ENCODE measurements around the gene ZSCAN30.

ZSCAN30 gene

GRCh38 chr18:35282353-35282752, 7.7 kb downstream of the ZSCAN30 start:
- H3K4me3 ChIP-seq (ENCODE audit: low read depth, low read length), result no peak overlapping the region
- no peak for TF ChIP-seq CTCF (IDR thresholded peaks at IDR 0.05; ENCODE audit: control insufficient read depth, extremely low read depth, insufficient read depth)
- DNase-seq (ENCODE audit: low read depth), result no peak

DNA sequence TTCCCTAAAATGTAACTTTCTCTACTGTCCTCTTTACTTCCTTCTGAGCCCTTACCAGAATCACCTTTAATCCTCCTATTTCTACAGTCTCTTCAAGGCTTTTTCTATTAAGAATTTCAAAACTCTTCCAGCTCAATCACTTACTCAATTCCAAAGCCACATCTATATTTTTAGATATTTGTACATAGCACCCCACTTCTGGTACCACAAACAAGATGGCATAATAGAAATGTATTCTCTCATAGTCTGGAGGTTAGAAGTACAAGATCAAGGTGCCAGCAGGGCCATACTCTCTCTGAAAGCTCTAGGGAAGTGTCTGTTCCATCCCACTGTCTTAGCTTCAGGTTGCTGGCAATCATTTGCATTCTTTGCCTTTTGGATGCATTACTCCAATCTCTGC, 11.1 kb downstream of the ZSCAN30 start:
- no peak for TF ChIP-seq CTCF (IDR thresholded peaks at IDR 0.05; ENCODE audit: control insufficient read depth, extremely low read depth, insufficient read depth)
- no peak overlapping the region for H3K4me3 ChIP-seq (ENCODE audit: low read depth, low read length)
- no peak for DNase-seq (ENCODE audit: low read depth)

DNA sequence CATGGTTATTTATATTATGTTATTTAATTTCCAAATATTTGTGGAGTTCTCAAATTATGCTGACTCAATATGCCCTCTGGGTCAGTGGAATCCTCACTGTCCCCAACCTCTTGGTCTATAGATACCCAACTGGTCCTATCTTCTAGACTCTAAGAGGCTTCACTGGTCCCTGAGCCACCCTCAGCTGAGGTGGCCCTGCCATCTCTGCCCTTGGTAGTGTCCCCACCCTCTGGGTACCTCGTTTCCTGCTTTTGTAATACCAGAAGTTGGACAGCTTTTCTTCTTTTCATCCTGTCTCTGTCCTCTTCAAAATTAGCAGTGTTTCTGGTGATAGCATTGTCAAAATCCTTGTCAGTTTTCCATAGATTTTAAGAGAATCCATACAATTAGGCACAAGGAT, 11.9 kb downstream of the ZSCAN30 start:
- TF ChIP-seq CTCF (IDR thresholded peaks at IDR 0.05; ENCODE audit: control insufficient read depth, extremely low read depth, insufficient read depth), result no peak
- H3K4me3 ChIP-seq (ENCODE audit: low read depth, low read length), result no peak overlapping the region

DNA sequence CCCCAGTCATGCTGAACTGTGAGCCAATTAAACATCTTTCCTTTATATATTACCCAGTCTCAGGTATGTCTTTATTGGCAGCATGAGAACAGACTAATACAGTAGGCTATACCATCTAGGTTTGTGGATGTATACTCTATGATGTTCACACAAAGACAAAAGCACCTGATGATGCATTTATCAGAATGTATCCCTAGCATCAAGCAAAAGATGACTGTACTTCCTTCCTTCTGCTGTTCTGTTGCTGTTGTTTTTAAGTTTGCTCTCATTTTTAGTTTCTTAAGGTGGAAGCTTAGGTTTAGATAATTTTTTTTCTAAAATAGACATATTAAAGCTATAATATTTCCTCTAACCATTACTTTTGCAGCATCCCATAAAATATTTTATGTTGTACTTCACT, 12.4 kb downstream of the ZSCAN30 start:
- H3K4me3 ChIP-seq (ENCODE audit: low read depth, low read length), result no peak overlapping the region
- no peak for TF ChIP-seq CTCF (IDR thresholded peaks at IDR 0.05; ENCODE audit: control insufficient read depth, extremely low read depth, insufficient read depth)
- no peak for DNase-seq (ENCODE audit: low read depth)

More for the DNA sequence above, 11.9 kb downstream of the ZSCAN30 start:
- DNase-seq (ENCODE audit: low read depth), result no peak

DNA sequence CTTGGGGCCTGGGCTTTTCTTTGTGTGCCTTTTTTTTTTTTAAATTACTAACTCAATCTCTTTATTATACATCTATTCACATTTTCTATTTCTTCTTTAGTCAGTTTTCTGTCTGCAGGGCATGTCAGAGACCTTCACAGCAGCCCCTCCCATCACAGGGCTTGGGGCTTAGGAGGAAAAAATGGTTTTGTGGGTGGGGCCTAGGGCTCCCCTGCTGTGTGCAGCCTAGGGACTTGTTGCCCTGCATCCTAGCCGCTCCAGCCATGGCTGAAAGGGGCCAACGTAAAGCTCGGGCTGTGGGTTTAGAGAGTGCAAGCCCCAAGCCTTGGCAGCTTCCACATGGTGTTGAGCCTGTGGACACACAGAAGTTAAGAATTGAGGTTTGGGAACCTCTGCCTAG, 13.8 kb downstream of the ZSCAN30 start:
- no peak for TF ChIP-seq CTCF (IDR thresholded peaks at IDR 0.05; ENCODE audit: control insufficient read depth, extremely low read depth, insufficient read depth)

GRCh38 chr18:35271656-35272055, 18.4 kb downstream of the ZSCAN30 start:
- TF ChIP-seq CTCF (IDR thresholded peaks at IDR 0.05; ENCODE audit: control insufficient read depth, extremely low read depth, insufficient read depth), result no peak
- no peak for DNase-seq (ENCODE audit: low read depth)
- H3K4me3 ChIP-seq (ENCODE audit: low read depth, low read length), result no peak overlapping the region

More for the DNA sequence above, 13.8 kb downstream of the ZSCAN30 start:
- no peak for DNase-seq (ENCODE audit: low read depth)
- H3K4me3 ChIP-seq (ENCODE audit: low read depth, low read length), result no peak overlapping the region

GRCh38 chr18:35268821-35269220, 21.2 kb downstream of the ZSCAN30 start:
- TF ChIP-seq CTCF (IDR thresholded peaks at IDR 0.05; ENCODE audit: control insufficient read depth, extremely low read depth, insufficient read depth), result no peak
- no peak overlapping the region for H3K4me3 ChIP-seq (ENCODE audit: low read depth, low read length)
- no peak for DNase-seq (ENCODE audit: low read depth)
